HG03565 (cell line): ENCODE results near the gene TBC1D3B.
"Not testable (repeated sequence)": the region's sequence is repeated elsewhere in the genome, so short reads cannot be mapped to it uniquely, and the experiment has no call there.

ENCODE experiments used
- ATAC-seq: cut with Tn5 transposase; IDR thresholded peaks from one replicate; pipeline ENCODE4 v1.9.1; 2021; ENCODE audit warnings: mild to moderate bottlenecking, moderate library complexity; ENCODE audit not compliant: unreplicated experiment

TBC1D3B gene

GRCh38 chr17:36182176-36183000, 6.0 kb upstream of the TBC1D3B start:
- no peak for ATAC-seq

GRCh38 chr17:36181446-36182175, 5.2 kb upstream of the TBC1D3B start:
- ATAC-seq, result not testable (repeated sequence)

GRCh38 chr17:36168836-36169235, 7.6 kb downstream of the TBC1D3B start:
- ATAC-seq, result not testable (repeated sequence)

GRCh38 chr17:36153895-36154610, 22.4 kb downstream of the TBC1D3B start:
- no peak for ATAC-seq

GRCh38 chr17:36152639-36153120, 23.8 kb downstream of the TBC1D3B start:
- ATAC-seq, result no peak

- ATAC-seq, result no peak
Observed at GRCh38 chr17:36151891-36152638, 24.4 kb downstream of the TBC1D3B start.

GRCh38 chr17:36149296-36149820, 27.1 kb downstream of the TBC1D3B start:
- peak; percentile 13 for ATAC-seq

GRCh38 chr17:36148559-36149295, 27.7 kb downstream of the TBC1D3B start:
- ATAC-seq, result peak; percentile 61

- ATAC-seq, result no peak
Observed at GRCh38 chr17:36147601-36148000, 28.8 kb downstream of the TBC1D3B start.

GRCh38 chr17:36144981-36145729, 31.3 kb downstream of the TBC1D3B start:
- ATAC-seq, result no peak

GRCh38 chr17:36144014-36144413, 32.4 kb downstream of the TBC1D3B start:
- ATAC-seq, result no peak

GRCh38 chr17:36142806-36143205, 33.6 kb downstream of the TBC1D3B start:
- no peak for ATAC-seq

- no peak for ATAC-seq
Observed at GRCh38 chr17:36142235-36142634, 34.2 kb downstream of the TBC1D3B start.

GRCh38 chr17:36136439-36136838, 40.0 kb downstream of the TBC1D3B start:
- no peak for ATAC-seq

- ATAC-seq, result no peak
Observed at GRCh38 chr17:36136036-36136435, 40.4 kb downstream of the TBC1D3B start.

- ATAC-seq, result no peak
Observed at GRCh38 chr17:36135465-36135864, 41.0 kb downstream of the TBC1D3B start.

- ATAC-seq, result no peak
Observed at GRCh38 chr17:36133602-36134236, 42.7 kb downstream of the TBC1D3B start.

GRCh38 chr17:36132421-36132831, 44.0 kb downstream of the TBC1D3B start:
- no peak for ATAC-seq
